HG03457 (cell line): ENCODE measurements around the gene BDP1.
A peak's percentile ranks its signal among the peaks of the same experiment; 100 is the strongest.
"Not testable (repeated sequence)": the region's sequence is repeated elsewhere in the genome, so short reads cannot be mapped to it uniquely, and the experiment has no call there.

ENCODE experiments used
- ATAC-seq: cut with Tn5 transposase; IDR thresholded peaks from one replicate; pipeline ENCODE4 v1.9.1; 2021; ENCODE audit warnings: moderate number of reproducible peaks; ENCODE audit not compliant: unreplicated experiment

The BDP1 gene

GRCh38 chr5:71563161-71563560, 107.7 kb downstream of the BDP1 start:
- ATAC-seq = no peak

- no peak for ATAC-seq
These were observed 109.4 kb downstream of the BDP1 start for GRCh38 chr5:71564895-71565294.

- no peak for ATAC-seq
These were observed 114.5 kb downstream of the BDP1 start for GRCh38 chr5:71569748-71570509.

- not testable (repeated sequence) for ATAC-seq
These were observed 116.4 kb downstream of the BDP1 start for GRCh38 chr5:71571811-71572210.

DNA sequence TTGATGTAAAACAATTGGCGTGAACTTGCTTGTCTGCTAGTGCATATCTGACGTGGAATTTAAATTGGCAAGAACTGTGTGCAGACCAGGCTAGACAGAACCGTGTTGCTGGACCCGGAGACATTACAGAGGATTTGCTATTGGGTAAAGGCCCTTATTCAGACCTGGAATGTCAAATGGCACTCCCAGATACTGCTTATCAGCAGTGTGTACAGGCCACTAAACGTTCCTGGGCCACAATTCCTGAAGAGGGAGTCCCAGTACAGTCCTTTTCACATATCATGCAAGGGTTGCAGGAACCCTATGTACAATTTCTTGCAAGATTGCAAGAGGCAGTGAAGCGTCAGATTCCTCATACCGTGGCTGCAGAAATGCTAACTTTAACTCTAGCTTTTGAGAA, 118.1 kb downstream of the BDP1 start:
- ATAC-seq = no peak

DNA sequence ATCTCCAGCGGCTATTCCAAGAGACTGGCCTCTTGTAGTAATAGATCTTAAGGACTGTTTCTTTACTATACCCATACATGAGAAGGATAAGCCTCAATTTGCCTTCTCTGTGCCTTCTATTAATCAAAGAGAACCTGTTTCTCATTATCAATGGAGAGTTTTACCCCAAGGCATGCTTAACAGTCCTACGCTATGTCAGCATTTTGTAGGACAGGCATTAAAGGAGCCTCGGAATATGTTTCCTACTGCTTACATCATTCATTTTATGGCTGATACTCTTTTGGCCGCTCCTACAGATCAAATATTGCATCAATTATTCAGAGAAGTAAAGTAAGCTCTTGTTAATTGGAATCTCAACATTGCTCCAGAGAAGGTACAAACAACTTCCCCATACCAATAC, 120.1 kb downstream of the BDP1 start:
- ATAC-seq = not testable (repeated sequence)

DNA sequence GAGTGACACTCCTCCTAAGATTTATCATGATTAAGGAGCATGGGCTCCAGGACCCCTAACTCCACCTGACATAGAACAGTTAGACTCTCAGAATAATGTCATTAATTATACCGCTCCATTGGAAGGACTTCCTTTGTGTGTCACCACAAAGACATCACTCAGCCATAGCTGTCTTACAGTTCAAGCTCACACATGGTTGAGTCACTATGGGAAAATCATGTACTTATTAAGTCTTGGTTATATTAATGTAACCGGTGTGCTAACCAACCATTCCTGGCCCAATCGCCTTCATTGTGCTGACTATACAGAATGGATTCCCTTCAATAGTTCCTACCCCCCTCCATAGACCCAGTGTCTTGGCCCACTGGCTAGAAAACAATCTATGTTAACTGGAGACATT, 120.8 kb downstream of the BDP1 start:
- no peak for ATAC-seq

DNA sequence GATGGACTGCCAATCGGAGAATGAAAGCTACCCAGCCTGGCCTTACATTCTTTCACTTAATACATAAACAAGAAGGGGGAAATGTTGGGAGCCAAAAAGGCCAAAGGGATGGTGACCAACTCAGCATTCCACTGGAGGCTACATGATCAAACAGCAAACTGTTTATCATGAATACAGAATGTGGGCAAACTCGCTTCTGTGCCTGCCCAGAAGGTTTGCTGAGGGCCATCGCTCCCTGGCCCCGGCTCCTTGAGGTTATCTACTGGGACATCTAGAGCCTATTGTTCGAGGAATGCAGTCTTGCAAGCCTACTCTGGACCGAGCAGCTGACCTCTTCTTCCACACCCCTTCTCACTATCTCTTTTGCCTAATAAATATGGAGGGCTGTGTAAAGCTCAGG, 122.4 kb downstream of the BDP1 start:
- not testable (repeated sequence) for ATAC-seq

GRCh38 chr5:71582945-71583584, 127.6 kb downstream of the BDP1 start:
- no peak for ATAC-seq

GRCh38 chr5:71586052-71586940, 130.8 kb downstream of the BDP1 start:
- no peak for ATAC-seq

DNA sequence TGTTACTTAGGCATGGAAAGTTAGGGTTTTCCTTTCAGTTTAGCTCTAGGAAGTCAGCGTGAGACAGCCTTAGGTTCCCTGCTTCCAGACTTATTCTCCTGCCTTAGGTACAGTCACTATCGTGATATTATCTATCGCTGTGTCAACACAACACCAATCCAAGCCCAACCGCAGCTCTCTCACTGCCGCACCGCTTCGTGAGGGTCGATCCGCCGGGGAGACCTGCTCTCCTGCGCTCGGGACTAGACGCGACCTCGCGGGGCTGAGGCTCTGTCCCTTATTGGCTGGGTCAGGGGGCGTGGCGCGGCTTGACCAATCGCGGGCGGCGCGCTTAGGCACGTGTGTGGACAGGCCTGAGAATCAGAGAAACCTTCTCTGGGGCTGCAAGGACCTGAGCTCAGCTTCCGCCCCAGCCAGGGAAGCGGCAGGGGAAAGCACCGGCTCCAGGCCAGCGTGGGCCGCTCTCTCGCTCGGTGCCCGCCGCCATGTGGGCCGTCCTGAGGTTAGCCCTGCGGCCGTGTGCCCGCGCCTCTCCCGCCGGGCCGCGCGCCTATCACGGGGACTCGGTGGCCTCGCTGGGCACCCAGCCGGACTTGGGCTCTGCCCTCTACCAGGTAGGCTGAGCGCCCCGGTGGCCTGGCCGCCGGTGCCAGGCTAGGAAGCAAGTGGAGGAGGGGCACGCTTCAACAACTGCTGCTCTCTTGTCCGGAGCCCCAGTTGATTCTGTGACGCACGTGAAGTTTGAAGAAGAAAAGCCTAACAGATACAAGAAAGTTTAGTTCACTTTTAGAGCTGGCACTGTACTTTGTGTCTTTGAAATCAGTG, 131.7 kb downstream of the BDP1 start, which contains the start of gene MCCC2:
Gene MCCC2, plus strand, starts transcription at position 400 of the 825 bp plus-strand sequence. Its CDS starts 86 bp downstream, at position 486.
- ATAC-seq = peak; percentile 95

- ATAC-seq = no peak
These were observed 132.5 kb downstream of the BDP1 start for GRCh38 chr5:71587766-71588532.

DNA sequence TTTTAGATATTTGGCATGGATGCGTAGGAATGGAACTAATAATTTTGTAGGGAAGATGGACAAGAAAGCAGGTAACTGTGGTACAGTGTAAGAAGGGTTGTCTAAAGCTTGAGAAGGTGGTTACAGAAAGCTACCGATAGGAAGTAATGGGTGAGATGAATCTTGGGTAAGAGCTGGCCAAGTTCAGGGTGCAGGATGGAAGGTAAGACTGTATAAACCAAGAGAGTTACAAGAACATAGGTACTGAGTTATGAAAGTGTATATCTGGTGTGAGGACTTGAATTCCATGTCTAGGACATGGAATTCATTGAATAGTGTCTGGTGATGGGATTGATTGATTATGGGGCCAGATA, 133.1 kb downstream of the BDP1 start:
- no peak for ATAC-seq

GRCh38 chr5:71589903-71590302, 134.5 kb downstream of the BDP1 start:
- no peak for ATAC-seq

DNA sequence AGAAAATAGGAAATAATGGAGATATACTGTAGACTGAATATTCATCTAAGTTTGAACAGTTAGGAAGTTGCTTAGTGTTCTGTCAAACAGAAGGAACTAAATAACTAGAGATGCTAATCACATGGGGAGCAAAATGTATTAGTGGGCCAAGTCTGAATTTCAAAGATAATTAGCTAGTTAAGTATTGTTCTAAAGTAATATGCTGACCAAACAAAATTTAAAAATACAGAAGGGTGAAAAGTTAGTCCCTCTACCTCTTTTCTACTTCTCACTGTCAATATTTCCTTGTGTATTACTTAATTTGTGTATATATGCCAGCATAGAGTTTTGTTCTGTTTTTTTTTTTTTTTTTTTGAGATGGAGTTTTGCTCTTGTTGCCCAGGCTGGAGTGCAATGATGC, 135.6 kb downstream of the BDP1 start:
- no peak for ATAC-seq

DNA sequence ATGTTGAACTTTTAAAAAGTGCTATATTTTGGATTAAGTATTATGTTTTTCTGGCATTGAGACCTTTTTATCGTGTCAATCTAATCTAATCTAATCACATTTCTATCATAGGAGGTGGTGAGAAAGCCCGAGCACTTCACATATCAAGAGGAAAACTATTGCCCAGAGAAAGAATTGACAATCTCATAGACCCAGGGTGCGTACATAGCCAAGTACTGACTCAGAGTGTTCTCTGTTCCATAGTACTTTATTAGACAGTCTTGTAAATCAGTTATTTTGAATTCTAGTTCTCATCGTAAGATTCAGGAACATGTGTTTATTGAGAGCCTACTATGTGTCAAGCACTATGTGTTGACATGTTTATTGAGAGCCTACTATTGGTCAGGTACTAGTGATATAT, 140.7 kb downstream of the BDP1 start:
- no peak for ATAC-seq

GRCh38 chr5:71597001-71597400, 141.6 kb downstream of the BDP1 start:
- no peak for ATAC-seq

GRCh38 chr5:71600783-71601182, 145.3 kb downstream of the BDP1 start:
- no peak for ATAC-seq

DNA sequence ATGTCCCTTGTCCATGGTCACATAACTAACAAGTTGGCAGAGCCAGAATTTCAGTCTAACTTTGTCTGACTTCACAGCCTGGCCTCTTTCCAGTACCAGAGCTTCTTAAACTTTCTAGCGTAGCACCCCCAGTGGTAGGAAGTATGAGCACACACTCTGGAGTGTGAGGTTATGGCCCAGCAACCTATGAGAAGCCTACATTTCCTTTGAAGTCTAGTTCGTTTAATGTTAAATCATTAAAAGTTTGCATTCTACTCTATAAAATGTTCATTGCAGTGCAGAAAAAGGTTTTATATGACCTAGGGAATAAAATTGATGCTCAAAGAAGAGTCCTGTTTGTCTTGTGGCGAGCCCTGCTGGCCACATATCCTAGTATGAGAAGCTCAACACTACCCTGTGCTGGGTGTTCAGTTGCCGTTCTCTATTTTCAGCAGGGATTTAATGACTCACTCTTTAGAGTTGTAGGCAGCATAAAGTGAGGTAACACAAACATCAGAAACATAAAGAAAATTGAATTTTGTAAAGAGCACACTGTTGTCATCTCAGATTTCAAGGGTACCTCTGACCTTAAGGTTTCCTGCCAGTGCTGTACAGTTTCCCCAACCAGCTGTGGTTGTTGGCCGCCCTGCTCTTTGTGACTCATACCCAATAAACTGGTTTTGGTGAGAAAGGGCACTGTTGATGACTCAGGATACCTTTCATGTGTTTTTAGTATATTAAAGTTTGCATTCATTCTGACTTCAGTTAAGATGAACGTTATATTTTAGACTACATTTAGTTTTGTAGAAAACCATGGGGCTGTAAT, 146.0 kb downstream of the BDP1 start:
- ATAC-seq = peak; percentile 73
